A172 (cell line): ENCODE results near the gene PCDHGA2. TPM values are rescaled to one million over a fixed set of nuclear protein-coding genes. Genes with fewer than 3 reads are reported as not detected.
"Not testable (repeated sequence)": the region's sequence is repeated elsewhere in the genome, so short reads cannot be mapped to it uniquely, and the experiment has no call there.

ENCODE experiments used
- DNase-seq: peaks from one replicate; pipeline ENCODE4 v3.0.0-alpha.2; 2015; ENCODE audit warnings: low spot score
- total RNA-seq: library from RNA; depleted of rRNA; stranded (reverse); fragments of >200 nt; shearing (Covaris generic); gene quantifications from 2 replicates; pipeline ENCODE4 v1.2.3, GENCODE V29; 2014

Gene PCDHGA2
- total RNA-seq, 1 experiment from 2014 or later: 1.1 TPM

GRCh38 chr5:141346017-141346416 is 7.5 kb downstream of the PCDHGA2 start:
- not testable (repeated sequence) for DNase-seq

- peak; percentile 49 for DNase-seq
Observed at GRCh38 chr5:141349917-141350619, 11.5 kb downstream of the PCDHGA2 start, which contains the start of gene PCDHGB1. Gene PCDHGB1 (plus strand): TSS chr5:141350099. CDS start chr5:141350261, 162 bp downstream.

- DNase-seq: no peak
Observed at GRCh38 chr5:141351591-141351990, 13.0 kb downstream of the PCDHGA2 start.

GRCh38 chr5:141354900-141355469 is 16.4 kb downstream of the PCDHGA2 start, which contains the start of gene PCDHGA4:
Gene PCDHGA4 (plus strand): TSS chr5:141355021. CDS start chr5:141355108, 87 bp downstream.
- DNase-seq: no peak

- DNase-seq: no peak
Observed at GRCh38 chr5:141355641-141356040, 17.1 kb downstream of the PCDHGA2 start.

- DNase-seq: no peak
Observed at GRCh38 chr5:141356133-141356532, 17.6 kb downstream of the PCDHGA2 start.

GRCh38 chr5:141356950-141357349 is 18.4 kb downstream of the PCDHGA2 start:
- no peak for DNase-seq

- peak; percentile 27 for DNase-seq
Observed at GRCh38 chr5:141359790-141360426, 21.3 kb downstream of the PCDHGA2 start, which contains the start of gene PCDHGB2. Gene PCDHGB2 (plus strand): TSS chr5:141359994. CDS start chr5:141360136, 142 bp downstream.

GRCh38 chr5:141360685-141361084 is 22.1 kb downstream of the PCDHGA2 start:
- no peak for DNase-seq

GRCh38 chr5:141362719-141363118 is 24.2 kb downstream of the PCDHGA2 start:
- DNase-seq: no peak

- DNase-seq: no peak
Observed at GRCh38 chr5:141363952-141364660, 25.5 kb downstream of the PCDHGA2 start, which contains the start of gene PCDHGA5. Gene PCDHGA5 (plus strand): TSS chr5:141364162. CDS start chr5:141364331, 169 bp downstream.

- no peak for DNase-seq
Observed at GRCh38 chr5:141366016-141366896, 27.7 kb downstream of the PCDHGA2 start.

GRCh38 chr5:141369994-141370848 is 31.7 kb downstream of the PCDHGA2 start, which contains the start of gene PCDHGB3:
Gene PCDHGB3 (plus strand): TSS chr5:141370242. CDS start chr5:141370395, 153 bp downstream.
- DNase-seq: no peak

GRCh38 chr5:141371572-141372475 is 33.3 kb downstream of the PCDHGA2 start:
- no peak for DNase-seq

GRCh38 chr5:141373673-141374317 is 35.2 kb downstream of the PCDHGA2 start, which contains the start of gene PCDHGA6:
Gene PCDHGA6 (plus strand): TSS chr5:141373891. CDS start chr5:141374084, 193 bp downstream.
- no peak for DNase-seq

GRCh38 chr5:141374627-141375026 is 36.1 kb downstream of the PCDHGA2 start:
- no peak for DNase-seq

- DNase-seq: not testable (repeated sequence)
Observed at GRCh38 chr5:141375444-141376155, 37.0 kb downstream of the PCDHGA2 start.
